Measurements from ENCODE around the gene XRCC4. TPM values are rescaled to one million over a fixed set of nuclear protein-coding genes. Genes with fewer than 3 reads are reported as not detected.

The XRCC4 gene
- polyA plus RNA-seq, 1 donor from 2014 or later = 22.9 TPM

GRCh38 chr5:83294246-83294645 is 216.9 kb downstream of the XRCC4 start:
- Histone ChIP-seq H3K36me3 (ENCODE audit: insufficient read depth, low read length) (no peaks in the 10 kb centered on the region), H3K27me3 (ENCODE audit: insufficient read depth, low read depth, low read length) (no peaks in the 10 kb centered on the region), H3K9me2 (ENCODE audit: insufficient read depth, low read length) (no peaks in the 10 kb centered on the region), H3K4me2 (ENCODE audit: low read length) (no peak overlapping the region), H3K4me3 (ENCODE audit: low read length) (no peak overlapping the region), H3K9me3 (ENCODE audit: low read length) (peaks cover 6% of the 10 kb centered on the region), H3K27ac (ENCODE audit: low read length) (no peak overlapping the region), H3K79me2 (replicated peaks; ENCODE audit: insufficient read depth, low read length) (no peaks in the 10 kb centered on the region), H3F3A (ENCODE audit: insufficient read depth, low read length, poor library complexity, severe bottlenecking) (no peaks in the 10 kb centered on the region), H3K9ac (ENCODE audit: low read length) (no peak overlapping the region), H2AFZ (ENCODE audit: low read depth, low read length) (no peak overlapping the region), H4K20me1 (ENCODE audit: insufficient read depth) (no peaks in the 10 kb centered on the region)
- TF ChIP-seq TAF1 (IDR thresholded peaks at IDR 0.05; ENCODE audit: low read depth) = no peak
- TF ChIP-seq RAD21 (conservative IDR thresholded peaks at IDR 0.05) = no peak
- TF ChIP-seq EZH2 (IDR thresholded peaks at IDR 0.05; ENCODE audit: borderline replicate concordance, insufficient read depth, low read length, poor library complexity, severe bottlenecking) = no peak
- TF ChIP-seq EP300 (conservative IDR thresholded peaks at IDR 0.05; ENCODE audit: poor library complexity, severe bottlenecking) = no peak
- no peak for TF ChIP-seq CTCF (IDR thresholded peaks at IDR 0.05; ENCODE audit: poor library complexity, severe bottlenecking)
- TF ChIP-seq SMC3 (conservative IDR thresholded peaks at IDR 0.05; ENCODE audit: poor library complexity) = no peak
- TF ChIP-seq REST (IDR thresholded peaks at IDR 0.05; ENCODE audit: borderline replicate concordance) = no peak
- no peak for TF ChIP-seq POLR2AphosphoS5 (IDR thresholded peaks at IDR 0.05)
- TF ChIP-seq MXI1 (conservative IDR thresholded peaks at IDR 0.05; ENCODE audit: poor library complexity, severe bottlenecking) = no peak

- no peak for TF ChIP-seq REST (IDR thresholded peaks at IDR 0.05; ENCODE audit: borderline replicate concordance)
- TF ChIP-seq TAF1 (IDR thresholded peaks at IDR 0.05; ENCODE audit: low read depth) = no peak
- no peak for TF ChIP-seq SMC3 (conservative IDR thresholded peaks at IDR 0.05; ENCODE audit: poor library complexity)
- TF ChIP-seq EZH2 (IDR thresholded peaks at IDR 0.05; ENCODE audit: borderline replicate concordance, insufficient read depth, low read length, poor library complexity, severe bottlenecking) = no peak
- no peak for TF ChIP-seq EP300 (conservative IDR thresholded peaks at IDR 0.05; ENCODE audit: poor library complexity, severe bottlenecking)
- no peak for TF ChIP-seq POLR2AphosphoS5 (IDR thresholded peaks at IDR 0.05)
- TF ChIP-seq MXI1 (conservative IDR thresholded peaks at IDR 0.05; ENCODE audit: poor library complexity, severe bottlenecking) = no peak
- TF ChIP-seq RAD21 (conservative IDR thresholded peaks at IDR 0.05) = no peak
- TF ChIP-seq CTCF (IDR thresholded peaks at IDR 0.05; ENCODE audit: poor library complexity, severe bottlenecking) = no peak
- Histone ChIP-seq H2AFZ (ENCODE audit: low read depth, low read length) (no peak overlapping the region), H3F3A (ENCODE audit: insufficient read depth, low read length, poor library complexity, severe bottlenecking) (no peaks in the 10 kb centered on the region), H3K27ac (ENCODE audit: low read length) (no peak overlapping the region), H3K9ac (ENCODE audit: low read length) (no peak overlapping the region), H3K9me2 (ENCODE audit: insufficient read depth, low read length) (no peaks in the 10 kb centered on the region), H3K79me2 (replicated peaks; ENCODE audit: insufficient read depth, low read length) (no peaks in the 10 kb centered on the region), H3K36me3 (ENCODE audit: insufficient read depth, low read length) (no peaks in the 10 kb centered on the region), H3K4me2 (ENCODE audit: low read length) (no peak overlapping the region), H3K9me3 (ENCODE audit: low read length) (no peaks in the 10 kb centered on the region), H3K27me3 (ENCODE audit: insufficient read depth, low read depth, low read length) (no peaks in the 10 kb centered on the region), H4K20me1 (ENCODE audit: insufficient read depth) (no peaks in the 10 kb centered on the region), H3K4me3 (ENCODE audit: low read length) (no peak overlapping the region)
These were observed 222.0 kb downstream of the XRCC4 start for GRCh38 chr5:83299353-83299752.
